Caco-2 (cell line): ENCODE results near the gene P2RY13. TPM values are rescaled to one million over a fixed set of nuclear protein-coding genes. Genes with fewer than 3 reads are reported as not detected.
A peak's percentile ranks its signal among the peaks of the same experiment; 100 is the strongest.

Experiments used
- BruUV-seq: library from RNA; stranded (reverse); fragments of 400-500 nt; replicated peaks from 2 replicates; lab custom pipeline; 2021; lab: Mats Ljungman, UMichigan
- CTCF ChIA-PET: fragments of 300-600 bp; sonication (Branson Sonifier 250); formaldehyde crosslinking; loops from one replicate; lab custom pipeline; 2022; ENCODE audit warnings: antibody characterized with exemption; lab: Charles Lee
- POLR2A ChIA-PET: fragments of 300-600 bp; sonication (Branson Sonifier 250); formaldehyde crosslinking; loops from one replicate; lab custom pipeline; 2022; ENCODE audit warnings: antibody characterized with exemption; lab: Charles Lee
- DNase-seq, 2 experiments: peaks; one replicate each; pipeline versions ENCODE4 v3.0.0 to v3.0.0-alpha.2; 2020 to 2022
- H3K27me3 ChIP-seq: replicated peaks from 2 replicates; pipeline ENCODE4 v1.6.0; 2011; ENCODE audit warnings: low read length; ENCODE audit not compliant: control insufficient read depth, insufficient read depth
- H3K36me3 ChIP-seq: 2 replicates; pipeline ENCODE4 v1.5.1; 2011; ENCODE audit warnings: low read length; ENCODE audit not compliant: control insufficient read depth, insufficient read depth
- H3K4me1 ChIP-seq: fragments of 250-450 bp; sonication (Bioruptor Pico); 2 replicates; pipeline ENCODE4 v1.5.1; 2020; ENCODE audit warnings: mild to moderate bottlenecking
- H3K4me3 ChIP-seq: 2 replicates; pipeline ENCODE4 v1.5.1; 2011; ENCODE audit warnings: low read depth, mild to moderate bottlenecking, control low read depth, low read length
- H3K9me3 ChIP-seq: fragments of 250-450 bp; sonication (Bioruptor Pico); 2 replicates; pipeline ENCODE4 v1.5.1; 2020; ENCODE audit warnings: mild to moderate bottlenecking, moderate library complexity
- H3K27ac Mint-ChIP-seq: one replicate; pipeline ENCODE4 v1.8.0; 2022; ENCODE audit warnings: mixed read lengths; ENCODE audit not compliant: unreplicated experiment
- H3K27me3 Mint-ChIP-seq: one replicate; pipeline ENCODE4 v1.8.0; 2022; ENCODE audit warnings: mixed read lengths; ENCODE audit not compliant: insufficient read depth, unreplicated experiment
- H3K36me3 Mint-ChIP-seq: one replicate; pipeline ENCODE4 v1.8.0; 2022; ENCODE audit warnings: mild to moderate bottlenecking, mixed read lengths; ENCODE audit not compliant: insufficient read depth, unreplicated experiment
- H3K4me1 Mint-ChIP-seq: one replicate; pipeline ENCODE4 v1.8.0; 2022; ENCODE audit warnings: low read depth, mixed read lengths; ENCODE audit not compliant: unreplicated experiment
- H3K4me3 Mint-ChIP-seq: one replicate; pipeline ENCODE4 v1.8.0; 2022; ENCODE audit warnings: mild to moderate bottlenecking, moderate library complexity, mixed read lengths; ENCODE audit not compliant: unreplicated experiment
- H3K9me3 Mint-ChIP-seq: one replicate; pipeline ENCODE4 v1.8.0; 2022; ENCODE audit warnings: mixed read lengths; ENCODE audit not compliant: unreplicated experiment
- intact Hi-C: fragments of 100-400 bp; cut with micrococcal nuclease; formaldehyde crosslinking; loops from one replicate; pipeline ENCODE4 v1.10.0; 2022; ENCODE audit not compliant: unreplicated experiment
- total RNA-seq: library from RNA; stranded (reverse); gene quantifications from 2 replicates; pipeline ENCODE4 v1.2.3, GENCODE V29; 2022
- TF ChIP-seq, protein P1 (sequence below), 2 experiments: fragments of 200-600 bp in 1 of 2; IDR thresholded peaks; 1 replicate in 1 of 2; 2 replicates in 1 of 2; pipeline versions ENCODE4 v1.5.1 to v1.8.0; 2011 to 2022; ENCODE audit warnings: antibody characterized with exemption in 1 of 2, control low read depth in 1 of 2, inconsistent platforms in 1 of 2, low read depth in 1 of 2, low read length in 1 of 2, mild to moderate bottlenecking in 1 of 2, moderate library complexity in 1 of 2; ENCODE audit not compliant: insufficient read depth in 1 of 2, severe bottlenecking in 1 of 2, unreplicated experiment in 1 of 2

P2RY13 gene
- total RNA-seq, 1 experiment from 2014 or later = not detected

DNA sequence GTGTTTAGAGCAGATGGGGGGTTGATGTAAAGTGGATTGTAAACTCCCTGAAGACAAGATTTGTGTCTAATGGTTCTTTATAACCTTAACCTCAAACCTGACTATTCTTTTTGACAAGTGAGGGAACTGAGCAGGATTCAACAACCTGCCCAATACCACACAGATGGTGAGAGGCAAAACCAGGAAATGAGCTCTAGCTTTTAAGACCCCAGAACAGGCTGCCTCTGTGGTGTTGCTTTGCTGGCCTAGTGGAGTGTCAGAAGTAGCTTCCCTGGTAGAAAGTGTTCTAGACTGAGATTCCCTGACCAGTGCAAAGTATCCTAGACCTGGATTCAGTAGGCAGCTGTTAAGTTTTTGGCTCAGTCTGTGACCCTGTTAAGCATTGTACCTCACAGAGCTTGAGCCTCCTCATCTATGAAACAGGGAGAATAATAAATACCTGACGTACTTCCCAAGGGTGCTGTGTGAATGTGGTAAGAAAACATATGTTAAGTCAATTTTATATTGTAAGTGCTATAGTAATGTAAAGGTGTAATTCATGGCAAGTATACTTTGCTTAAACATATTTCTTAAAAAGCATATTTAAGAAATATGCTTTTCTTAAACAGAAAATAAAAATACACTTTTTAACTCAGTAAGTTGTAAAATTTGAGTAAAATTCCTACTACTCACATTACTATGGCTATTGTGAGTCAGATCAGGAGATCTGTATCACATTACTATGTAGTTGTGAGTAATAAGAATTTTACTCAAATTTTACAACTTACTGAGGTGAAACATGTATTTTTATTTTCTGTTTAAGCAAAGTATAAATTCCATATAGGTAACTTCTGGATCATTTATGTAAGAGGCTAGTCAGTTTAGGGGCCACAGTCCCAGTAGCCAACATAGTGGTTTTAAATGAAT lies 21.5 kb downstream of the P2RY13 start:
- peak overlapping the region; percentile 48 for H3K27ac Mint-ChIP-seq
- peaks cover 13% of the 10 kb centered on the region for H3K4me1 ChIP-seq
- H3K4me3 Mint-ChIP-seq = no peak overlapping the region
- H3K9me3 ChIP-seq = no peaks in the 10 kb centered on the region
- no peaks in the 10 kb centered on the region for H3K9me3 Mint-ChIP-seq
- H3K4me3 ChIP-seq = no peak overlapping the region
- CTCF ChIA-PET = interaction anchor here (0.5 kb wide), 1 partner anchor 15 kb away, joined by 3 read pairs; no protein-coding TSS in a partner anchor
- no TSS peak for BruUV-seq
- intact Hi-C loops = no loop called here
- POLR2A ChIA-PET = no interaction called here
- no peaks in the 10 kb centered on the region for H3K27me3 Mint-ChIP-seq
- DNase-seq = no peak
- no peaks in the 10 kb centered on the region for H3K27me3 ChIP-seq
- H3K36me3 Mint-ChIP-seq = peaks cover 11% of the 10 kb centered on the region
- H3K36me3 ChIP-seq = no peaks in the 10 kb centered on the region
- H3K4me1 Mint-ChIP-seq = peaks cover 30% of the 10 kb centered on the region
- TF ChIP-seq, protein P1, sequence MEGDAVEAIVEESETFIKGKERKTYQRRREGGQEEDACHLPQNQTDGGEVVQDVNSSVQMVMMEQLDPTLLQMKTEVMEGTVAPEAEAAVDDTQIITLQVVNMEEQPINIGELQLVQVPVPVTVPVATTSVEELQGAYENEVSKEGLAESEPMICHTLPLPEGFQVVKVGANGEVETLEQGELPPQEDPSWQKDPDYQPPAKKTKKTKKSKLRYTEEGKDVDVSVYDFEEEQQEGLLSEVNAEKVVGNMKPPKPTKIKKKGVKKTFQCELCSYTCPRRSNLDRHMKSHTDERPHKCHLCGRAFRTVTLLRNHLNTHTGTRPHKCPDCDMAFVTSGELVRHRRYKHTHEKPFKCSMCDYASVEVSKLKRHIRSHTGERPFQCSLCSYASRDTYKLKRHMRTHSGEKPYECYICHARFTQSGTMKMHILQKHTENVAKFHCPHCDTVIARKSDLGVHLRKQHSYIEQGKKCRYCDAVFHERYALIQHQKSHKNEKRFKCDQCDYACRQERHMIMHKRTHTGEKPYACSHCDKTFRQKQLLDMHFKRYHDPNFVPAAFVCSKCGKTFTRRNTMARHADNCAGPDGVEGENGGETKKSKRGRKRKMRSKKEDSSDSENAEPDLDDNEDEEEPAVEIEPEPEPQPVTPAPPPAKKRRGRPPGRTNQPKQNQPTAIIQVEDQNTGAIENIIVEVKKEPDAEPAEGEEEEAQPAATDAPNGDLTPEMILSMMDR (IDR thresholded peaks at IDR 0.05; ENCODE audit: insufficient read depth in 1 of 2, low read depth in 1 of 2, low read length in 1 of 2, severe bottlenecking in 1 of 2, unreplicated experiment in 1 of 2) = no peak

DNA sequence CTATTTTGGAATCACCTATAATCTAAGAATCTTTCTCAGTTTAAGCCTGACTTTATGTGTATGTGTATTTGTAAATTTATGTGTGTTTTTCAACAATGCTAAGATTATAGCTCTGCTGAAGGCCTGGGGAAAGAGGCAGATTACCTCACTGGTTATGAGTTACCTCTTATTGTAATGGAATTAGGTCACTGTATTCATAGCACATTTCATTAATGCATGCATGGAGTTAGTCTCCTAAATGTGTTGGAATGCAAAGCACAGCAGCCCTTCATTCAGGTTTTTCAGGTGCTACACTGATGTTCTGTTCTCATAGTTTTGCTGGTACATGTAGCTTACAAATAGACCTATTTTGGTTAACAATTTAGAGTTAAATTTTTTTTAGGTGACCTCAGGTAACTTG lies 22.2 kb downstream of the P2RY13 start:
- intact Hi-C loops = no loop called here
- H3K9me3 Mint-ChIP-seq = no peaks in the 10 kb centered on the region
- H3K36me3 ChIP-seq = no peaks in the 10 kb centered on the region
- peak overlapping the region; percentile 48 for H3K27ac Mint-ChIP-seq
- peaks cover 13% of the 10 kb centered on the region for H3K4me1 ChIP-seq
- ChIA-PET POLR2A (no interaction called here), CTCF (no interaction called here)
- H3K27me3 ChIP-seq = no peaks in the 10 kb centered on the region
- H3K4me3 ChIP-seq = no peak overlapping the region
- peaks cover 11% of the 10 kb centered on the region for H3K36me3 Mint-ChIP-seq
- no peak for DNase-seq
- no TSS peak for BruUV-seq
- H3K4me1 Mint-ChIP-seq = peaks cover 31% of the 10 kb centered on the region
- H3K4me3 Mint-ChIP-seq = no peak overlapping the region
- no peaks in the 10 kb centered on the region for H3K9me3 ChIP-seq
- TF ChIP-seq, protein P1 (IDR thresholded peaks at IDR 0.05; ENCODE audit: insufficient read depth in 1 of 2, low read depth in 1 of 2, low read length in 1 of 2, severe bottlenecking in 1 of 2, unreplicated experiment in 1 of 2) = no peak
- H3K27me3 Mint-ChIP-seq = no peaks in the 10 kb centered on the region

DNA sequence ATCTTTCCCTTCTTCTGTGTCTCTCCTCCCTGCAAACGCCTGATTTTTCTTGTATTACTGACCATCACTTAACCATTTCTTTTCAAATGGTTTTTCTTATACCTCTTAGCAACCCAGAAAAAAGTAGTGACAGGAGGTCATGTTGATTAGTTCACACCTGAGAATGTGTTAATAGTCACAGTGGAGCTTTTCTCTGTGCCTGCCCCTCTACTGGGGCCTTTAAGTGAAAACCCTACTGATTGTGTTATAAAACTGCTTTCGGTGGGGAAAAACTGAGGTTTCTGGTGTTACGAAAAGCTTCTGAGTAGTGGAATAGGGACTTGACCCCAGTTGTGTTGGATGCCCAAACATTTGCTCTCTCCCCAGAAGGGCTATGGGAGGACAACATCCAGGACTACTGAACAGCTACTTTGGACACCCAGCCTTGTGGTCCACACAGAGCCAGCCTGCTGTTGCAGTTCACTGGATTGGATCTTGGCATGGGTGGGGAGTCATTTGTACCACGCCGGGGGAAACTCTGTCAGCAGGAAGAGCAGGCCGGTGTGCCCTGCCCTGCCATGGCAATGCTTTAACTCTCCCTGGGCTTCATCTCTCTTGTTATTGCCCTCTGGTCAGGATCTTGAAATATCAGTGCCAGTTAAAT lies 23.1 kb downstream of the P2RY13 start:
- Mint-ChIP-seq H3K27me3 (no peaks in the 10 kb centered on the region), H3K36me3 (peaks cover 11% of the 10 kb centered on the region), H3K9me3 (no peaks in the 10 kb centered on the region), H3K4me1 (peaks cover 31% of the 10 kb centered on the region), H3K27ac (peak overlapping the region; percentile 82), H3K4me3 (no peak overlapping the region)
- H3K4me1 ChIP-seq = peaks cover 13% of the 10 kb centered on the region
- CTCF ChIA-PET = no interaction called here
- no peaks in the 10 kb centered on the region for H3K36me3 ChIP-seq
- BruUV-seq = no TSS peak
- no peak overlapping the region for H3K4me3 ChIP-seq
- intact Hi-C loops = no loop called here
- no peaks in the 10 kb centered on the region for H3K27me3 ChIP-seq
- DNase-seq = no peak
- POLR2A ChIA-PET = no interaction called here
- no peaks in the 10 kb centered on the region for H3K9me3 ChIP-seq
- TF ChIP-seq, protein P1 (IDR thresholded peaks at IDR 0.05; ENCODE audit: insufficient read depth in 1 of 2, low read depth in 1 of 2, low read length in 1 of 2, severe bottlenecking in 1 of 2, unreplicated experiment in 1 of 2) = no peak
